ENCODE results near the gene MED16.

The MED16 gene, protein sequence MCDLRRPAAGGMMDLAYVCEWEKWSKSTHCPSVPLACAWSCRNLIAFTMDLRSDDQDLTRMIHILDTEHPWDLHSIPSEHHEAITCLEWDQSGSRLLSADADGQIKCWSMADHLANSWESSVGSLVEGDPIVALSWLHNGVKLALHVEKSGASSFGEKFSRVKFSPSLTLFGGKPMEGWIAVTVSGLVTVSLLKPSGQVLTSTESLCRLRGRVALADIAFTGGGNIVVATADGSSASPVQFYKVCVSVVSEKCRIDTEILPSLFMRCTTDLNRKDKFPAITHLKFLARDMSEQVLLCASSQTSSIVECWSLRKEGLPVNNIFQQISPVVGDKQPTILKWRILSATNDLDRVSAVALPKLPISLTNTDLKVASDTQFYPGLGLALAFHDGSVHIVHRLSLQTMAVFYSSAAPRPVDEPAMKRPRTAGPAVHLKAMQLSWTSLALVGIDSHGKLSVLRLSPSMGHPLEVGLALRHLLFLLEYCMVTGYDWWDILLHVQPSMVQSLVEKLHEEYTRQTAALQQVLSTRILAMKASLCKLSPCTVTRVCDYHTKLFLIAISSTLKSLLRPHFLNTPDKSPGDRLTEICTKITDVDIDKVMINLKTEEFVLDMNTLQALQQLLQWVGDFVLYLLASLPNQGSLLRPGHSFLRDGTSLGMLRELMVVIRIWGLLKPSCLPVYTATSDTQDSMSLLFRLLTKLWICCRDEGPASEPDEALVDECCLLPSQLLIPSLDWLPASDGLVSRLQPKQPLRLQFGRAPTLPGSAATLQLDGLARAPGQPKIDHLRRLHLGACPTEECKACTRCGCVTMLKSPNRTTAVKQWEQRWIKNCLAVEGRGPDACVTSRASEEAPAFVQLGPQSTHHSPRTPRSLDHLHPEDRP
- 13.5 to 36.8 (median 20.9) reads per million in 17 experiments for total RNA-seq

DNA sequence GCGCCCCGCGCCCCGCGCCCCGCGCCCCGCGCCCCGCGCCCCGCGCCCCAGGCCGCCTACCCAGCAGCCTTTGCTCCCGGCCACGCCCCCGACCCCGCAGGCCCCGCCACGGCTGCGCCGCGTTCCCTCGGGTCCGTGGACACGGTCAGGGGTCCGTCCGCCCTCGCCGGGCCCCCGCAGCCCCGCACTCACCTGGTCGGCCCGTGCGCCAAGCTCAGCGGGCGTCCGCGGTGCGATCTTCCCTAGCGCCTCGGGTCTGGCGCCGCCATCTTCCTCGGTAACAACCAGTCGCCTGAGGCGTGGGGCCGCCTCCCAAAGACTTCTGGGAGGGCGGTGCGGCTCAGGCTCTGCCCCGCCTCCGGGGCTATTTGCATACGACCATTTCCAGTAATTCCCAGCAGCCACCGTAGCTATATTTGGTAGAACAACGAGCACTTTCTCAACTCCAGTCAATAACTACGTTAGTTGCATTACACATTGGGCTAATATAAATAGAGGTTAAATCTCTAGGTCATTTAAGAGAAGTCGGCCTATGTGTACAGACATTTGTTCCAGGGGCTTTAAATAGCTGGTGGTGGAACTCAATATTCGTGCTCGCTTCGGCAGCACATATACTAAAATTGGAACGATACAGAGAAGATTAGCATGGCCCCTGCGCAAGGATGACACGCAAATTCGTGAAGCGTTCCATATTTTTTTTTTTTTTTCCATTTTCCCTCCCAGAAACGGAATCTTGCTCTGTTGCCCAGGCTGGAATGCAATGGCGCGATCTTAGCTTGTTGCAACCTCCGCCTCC lies at the start of gene MED16, which contains the start of gene RNU6-9:
Gene MED16 (minus strand): TSS at position 294 of the 796 bp plus-strand sequence. CDS start 2,056 bp downstream, outside the sequence.
Gene RNU6-9 (plus strand): TSS at position 591 of the 796 bp plus-strand sequence.
- peak; percentile 96 to 98 (median 97) for DNase-seq

DNA sequence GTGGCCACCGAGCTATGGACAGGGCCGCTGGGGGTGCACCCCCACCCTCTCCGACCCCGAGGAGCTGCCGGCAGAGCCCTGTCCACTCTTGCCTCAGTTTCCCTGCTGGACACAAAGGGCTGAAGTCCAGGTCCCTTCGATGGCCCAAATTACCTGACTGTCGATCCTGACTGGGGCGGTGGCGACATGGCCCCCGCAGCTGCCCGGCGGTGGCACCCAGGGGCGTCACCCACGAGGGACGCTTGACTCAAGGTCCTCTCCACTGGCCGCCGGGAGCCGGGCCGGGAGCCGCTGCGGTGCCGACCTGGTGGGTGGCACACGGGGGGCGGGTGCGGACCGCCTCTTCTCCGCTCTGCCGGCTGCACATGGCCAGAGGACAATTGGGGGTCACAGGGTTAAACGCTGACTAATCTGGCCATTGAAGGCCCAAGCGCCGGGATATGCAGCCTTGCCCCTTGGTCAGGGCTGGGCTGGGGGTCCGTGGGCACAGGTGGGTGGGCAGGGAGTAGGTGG lies 49.2 kb upstream of the MED16 start:
- DNase-seq: no peak

DNA sequence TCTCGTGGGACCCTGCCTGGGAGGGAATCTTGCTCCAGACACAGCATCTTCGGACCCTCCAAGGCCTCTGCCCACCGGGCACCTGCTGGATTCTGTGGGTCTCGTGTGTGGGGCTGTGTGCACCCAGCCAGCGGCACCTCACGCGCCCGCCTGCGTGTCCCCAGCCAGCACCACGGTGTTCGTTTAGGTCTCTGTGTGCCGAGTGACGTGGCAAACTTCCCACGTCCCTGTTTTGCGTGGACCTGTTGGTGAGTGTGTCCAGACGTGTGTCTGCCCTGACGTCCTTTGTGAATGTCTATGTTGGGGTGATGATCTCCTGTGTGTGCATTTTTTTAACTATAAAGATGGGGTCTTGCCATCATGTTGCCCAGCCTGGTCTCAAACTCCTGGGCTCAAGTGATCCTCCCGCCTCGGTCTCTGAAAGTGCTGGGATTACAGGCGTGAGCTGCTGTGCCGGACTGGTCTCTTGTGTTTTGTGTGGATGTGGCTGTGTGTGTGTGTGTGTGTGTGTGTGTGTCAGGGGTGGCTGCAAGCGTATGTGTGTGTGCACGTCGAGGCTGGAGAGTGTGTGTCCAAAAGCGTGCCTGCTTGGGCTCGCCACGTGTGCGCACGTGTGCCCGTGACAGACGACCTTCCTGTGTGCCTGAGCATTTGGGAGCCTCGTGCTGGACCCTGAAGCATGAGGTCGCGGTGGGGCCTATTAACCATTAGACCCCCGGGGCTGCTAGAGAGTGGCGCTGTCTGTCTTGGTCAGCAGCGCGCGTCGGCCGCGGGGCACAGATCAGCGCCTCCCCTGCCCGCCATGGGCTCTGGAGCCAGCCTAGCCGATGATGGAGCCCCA lies 48.5 kb upstream of the MED16 start:
- DNase-seq: no peak

DNA sequence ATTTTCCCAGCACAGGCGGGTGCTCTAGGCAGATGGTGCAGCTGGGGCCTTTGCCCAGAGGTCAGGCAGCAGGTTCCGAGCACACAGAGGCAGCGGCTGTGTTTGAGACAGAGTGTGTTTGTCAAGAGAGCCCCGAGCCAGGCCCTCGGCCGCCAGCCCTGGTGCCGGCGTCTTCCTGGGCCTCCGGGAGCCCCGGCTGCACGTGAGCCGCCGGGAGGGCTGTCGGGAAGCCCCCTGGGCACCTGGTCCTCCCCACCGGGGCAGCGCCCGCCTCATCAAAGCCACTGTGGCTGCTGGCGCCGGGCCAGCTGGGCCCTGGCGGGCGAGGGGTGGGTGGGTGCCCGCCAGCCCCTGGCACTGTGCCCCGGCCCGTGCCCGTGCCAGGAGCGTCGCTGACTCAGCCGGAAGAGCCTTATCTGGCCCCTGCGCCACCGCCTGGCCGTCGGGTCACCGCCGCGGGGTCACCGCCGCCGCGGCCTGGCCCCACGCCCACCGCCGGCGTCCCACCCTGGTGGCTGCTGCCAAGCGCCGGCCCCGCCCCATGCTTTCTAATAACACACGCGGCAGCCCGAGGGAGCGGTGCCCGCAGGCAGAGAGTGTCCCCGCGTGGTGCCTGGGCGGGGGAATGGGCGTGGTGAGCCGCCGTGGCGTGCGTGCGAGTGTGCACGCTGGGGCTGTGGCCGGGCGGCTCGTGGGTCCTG lies 47.8 kb upstream of the MED16 start:
- DNase-seq: peak; percentile 89 to 94 (median 92)

DNA sequence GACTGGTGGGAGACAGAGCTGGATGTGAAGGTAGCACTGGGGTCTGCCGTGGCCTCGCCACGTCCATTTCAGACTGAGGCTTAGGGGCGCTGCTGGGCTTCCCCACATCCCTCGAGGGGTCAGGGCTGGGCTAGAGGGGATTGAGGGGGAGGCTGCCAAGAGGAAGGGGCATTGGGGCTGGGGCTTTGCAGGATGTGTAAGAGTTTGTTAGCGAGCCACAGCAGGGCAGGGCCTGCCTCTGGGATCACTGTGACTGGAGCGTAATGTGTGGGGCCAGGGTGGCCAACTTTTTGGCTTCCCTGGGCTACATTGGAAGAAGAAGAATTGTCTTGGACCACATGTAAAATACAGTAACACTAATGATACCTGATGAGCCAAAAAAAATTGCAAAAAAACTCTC lies 46.9 kb upstream of the MED16 start:
- DNase-seq: no peak

DNA sequence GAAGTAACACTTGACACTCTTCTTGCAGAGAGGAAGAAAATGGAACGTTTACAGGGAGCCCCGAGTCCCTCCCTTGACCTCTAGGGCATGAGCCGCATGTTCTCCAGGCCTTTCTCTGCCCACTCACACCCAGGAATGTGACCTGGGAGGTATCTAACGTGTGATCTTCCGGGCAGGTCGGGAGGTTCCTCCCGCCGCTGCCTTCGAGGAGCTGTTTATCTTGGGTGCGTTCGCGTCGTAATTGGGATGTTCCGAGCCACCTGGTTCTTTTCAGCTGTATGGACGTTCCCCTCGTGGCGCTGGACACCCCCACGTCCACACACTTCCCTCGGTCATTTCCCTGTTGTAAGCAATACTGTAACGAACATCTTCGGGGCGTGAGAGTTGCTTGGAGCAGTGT lies 46.5 kb upstream of the MED16 start:
- no peak for DNase-seq

DNA sequence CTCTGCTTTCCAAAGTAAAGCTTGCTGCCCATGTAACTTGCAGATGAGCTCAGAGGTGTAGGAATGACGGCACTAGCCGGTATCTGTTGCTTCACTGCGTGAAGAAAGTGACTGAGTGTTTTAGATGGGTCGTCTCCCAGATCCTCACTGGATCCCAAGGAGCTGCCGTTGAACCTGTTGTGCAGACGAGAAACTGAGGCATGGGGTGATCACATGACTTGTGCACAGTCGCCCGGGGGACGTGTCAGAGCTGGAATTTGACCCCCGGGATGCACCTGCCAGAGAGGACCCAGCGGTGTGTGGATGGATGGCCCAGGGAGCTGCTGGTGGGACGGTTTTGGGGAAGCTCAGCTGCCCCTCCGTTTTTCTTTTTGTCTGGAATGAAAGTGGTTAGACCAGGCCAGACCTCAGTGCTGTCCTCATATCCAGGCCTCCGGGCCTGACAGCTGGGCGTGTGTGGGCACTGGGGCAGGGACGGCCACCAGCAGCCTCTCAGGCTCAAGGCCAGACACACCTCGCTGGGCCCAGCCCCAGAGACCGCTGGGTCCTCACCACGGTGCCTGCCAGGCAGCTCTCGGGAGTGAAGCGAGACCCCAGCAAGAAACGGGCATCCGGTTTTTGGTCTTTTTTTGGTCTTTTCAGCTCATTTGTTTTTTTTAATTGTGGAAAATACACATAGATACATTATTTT lies 45.4 kb upstream of the MED16 start:
- peak in 1 of 4 experiments; percentile 17 for DNase-seq

DNA sequence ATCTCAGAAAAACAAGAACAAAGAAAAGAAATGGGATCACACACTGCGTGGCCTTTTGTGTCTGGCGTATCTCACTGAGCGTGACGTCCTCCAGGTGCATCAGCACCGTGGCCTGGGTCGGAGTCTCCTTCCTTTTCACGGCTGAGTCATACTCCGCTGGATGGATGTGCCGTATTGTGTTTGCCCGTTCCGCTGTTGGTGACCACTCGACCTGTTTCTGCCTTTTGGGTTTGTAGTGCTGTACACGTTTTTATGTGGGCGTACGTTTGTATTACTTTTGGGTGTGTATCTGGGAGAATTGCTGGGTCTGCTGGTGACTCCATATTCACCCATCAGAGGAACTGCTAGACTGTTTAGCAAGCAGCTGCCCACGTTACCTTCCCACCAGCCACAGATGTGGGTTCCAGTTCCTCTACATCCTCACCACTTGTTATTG lies 44.3 kb upstream of the MED16 start:
- DNase-seq: peak; percentile 87 to 97 (median 90)

DNA sequence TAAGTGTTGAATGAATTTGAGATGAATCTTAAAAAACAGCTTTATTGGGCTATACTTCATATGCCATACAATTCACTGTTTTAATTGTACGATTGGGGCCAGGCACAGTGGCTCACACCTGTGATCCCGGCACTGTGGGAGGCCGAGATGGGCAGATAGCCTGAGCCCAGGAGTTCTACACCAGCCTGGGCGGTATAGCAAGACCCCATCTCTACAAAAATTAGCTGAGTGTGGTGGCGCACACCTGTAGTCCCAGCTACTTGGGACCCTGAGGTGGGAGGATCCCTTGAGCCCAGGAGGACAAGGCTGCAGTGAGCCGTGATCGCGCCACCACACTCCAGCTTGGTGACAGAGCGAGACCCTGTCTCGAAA lies 43.2 kb upstream of the MED16 start:
- DNase-seq: no peak

DNA sequence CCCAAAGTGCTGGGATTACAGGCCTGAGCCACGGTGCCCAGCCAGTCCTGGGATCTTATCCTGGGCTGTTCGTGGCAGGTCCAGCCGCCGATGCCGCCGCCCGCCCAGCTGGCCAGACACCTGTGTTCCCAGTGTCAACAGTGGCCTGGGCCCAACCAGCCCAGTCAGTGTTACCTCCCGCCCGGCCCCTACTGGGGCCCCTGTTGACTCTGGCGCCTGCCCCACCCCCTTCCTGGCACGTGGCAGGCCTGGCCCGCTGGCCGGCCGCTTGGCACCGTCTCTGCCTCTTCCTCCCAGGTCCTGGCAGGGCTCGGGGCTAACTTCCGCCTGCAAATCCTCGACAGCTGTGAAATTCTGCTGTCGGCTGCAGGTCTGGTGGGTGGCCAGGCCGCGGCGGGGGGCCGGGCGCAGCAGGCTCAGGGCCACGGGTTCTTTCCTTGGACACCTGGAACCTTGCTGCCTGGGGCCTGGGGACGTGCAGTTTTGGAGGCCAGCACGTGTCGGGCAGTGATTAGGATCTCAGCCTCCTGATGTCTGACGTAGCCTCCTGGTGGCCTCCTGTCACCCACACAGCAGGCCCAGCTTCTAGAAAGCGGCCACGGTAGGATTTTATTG lies 42.0 kb upstream of the MED16 start:
- peak; percentile 82 to 93 (median 88) for DNase-seq

DNA sequence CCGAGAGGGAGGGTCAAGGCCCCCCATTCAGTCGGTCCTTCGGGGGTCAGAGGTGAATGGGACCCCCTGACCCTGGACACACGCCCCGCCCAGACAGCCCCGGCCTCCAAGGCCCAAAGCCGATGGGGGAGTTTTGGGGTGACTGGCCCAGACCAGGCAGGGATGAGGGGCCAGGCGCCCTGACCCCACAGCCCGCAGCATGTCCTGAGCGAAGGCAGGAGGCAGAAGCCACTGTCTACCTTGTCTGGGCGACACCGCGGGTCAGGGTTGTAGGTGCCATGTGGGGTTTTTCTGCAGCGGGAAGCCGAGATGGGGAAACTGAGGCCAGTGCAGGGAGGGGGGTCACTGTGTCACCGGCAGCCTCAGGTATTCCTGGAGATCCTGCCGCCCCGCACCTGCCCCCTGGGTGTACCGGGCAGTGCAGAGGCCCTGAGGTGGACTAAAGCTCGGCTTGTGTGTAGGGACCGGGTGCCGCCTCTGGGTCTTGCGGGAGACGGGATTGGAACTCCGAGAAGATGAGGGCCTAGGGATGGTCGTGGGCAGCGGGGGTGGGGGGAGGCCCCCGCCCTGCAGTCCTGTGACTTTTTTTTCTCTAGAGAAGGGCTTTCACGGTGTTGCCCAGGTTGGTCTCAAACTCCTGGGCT lies 41.3 kb upstream of the MED16 start:
- no peak for DNase-seq

DNA sequence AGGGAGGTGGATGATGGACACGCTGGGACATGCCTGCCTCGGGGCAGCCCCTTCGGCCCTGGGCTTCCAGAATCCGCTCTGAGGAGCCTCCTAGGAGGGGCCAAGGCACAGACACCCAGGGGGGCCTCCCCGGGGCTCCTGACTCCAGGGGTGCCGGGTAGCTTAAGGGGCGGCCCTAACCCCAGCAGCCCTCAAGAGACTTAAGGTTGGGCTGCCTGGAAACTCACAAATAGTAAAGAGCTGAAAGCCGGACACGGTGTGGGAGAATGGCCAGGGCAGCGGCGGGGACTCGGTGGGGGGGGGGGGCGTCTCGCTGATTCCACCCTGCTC lies 40.5 kb upstream of the MED16 start:
- DNase-seq: no peak

DNA sequence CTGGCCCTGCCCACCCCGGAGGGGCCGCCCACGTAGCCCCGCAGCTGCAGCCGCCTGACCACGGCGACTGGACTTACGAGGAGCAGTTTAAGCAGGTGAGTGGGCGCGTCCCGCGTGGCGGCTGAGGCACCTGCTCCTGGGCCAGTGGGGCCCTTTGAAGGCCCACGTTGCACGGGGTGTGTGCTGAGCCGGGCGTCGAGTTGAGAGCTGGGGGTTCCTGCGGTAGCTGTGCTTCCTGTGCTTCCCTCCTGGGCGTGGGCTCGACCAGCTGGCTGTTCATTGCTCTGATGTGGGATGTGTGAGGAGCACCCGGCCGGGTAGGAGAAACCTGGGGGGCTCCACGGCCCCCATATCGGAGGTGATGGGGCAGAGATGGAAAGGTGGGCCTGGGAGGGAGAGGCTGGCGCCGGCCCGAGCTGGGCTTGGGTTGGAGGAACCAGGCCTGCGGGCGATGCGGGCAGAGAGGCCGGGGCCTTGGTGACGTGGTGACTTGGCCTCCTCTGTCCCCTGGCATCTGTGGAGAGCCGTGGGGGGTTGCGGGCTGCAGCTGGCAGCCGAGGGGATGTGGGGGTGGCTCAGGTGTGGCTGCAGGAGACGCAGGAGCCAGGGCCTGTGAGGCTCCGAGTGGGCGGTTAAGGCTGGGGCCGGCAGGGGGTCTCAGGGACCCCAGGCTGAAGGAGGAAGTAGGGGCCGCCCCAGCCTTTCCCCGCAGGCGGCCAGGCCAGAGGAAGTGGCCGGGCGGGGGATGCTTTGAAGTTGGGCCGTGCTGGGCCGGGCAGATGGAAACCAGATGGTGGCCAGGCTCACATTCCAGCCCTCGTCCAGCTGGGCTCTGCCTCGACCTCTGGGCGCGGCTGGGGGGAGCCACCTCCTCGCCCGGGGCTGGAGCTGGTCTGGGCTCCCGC lies 39.9 kb upstream of the MED16 start:
- DNase-seq: peak; percentile 72 to 87 (median 79)

DNA sequence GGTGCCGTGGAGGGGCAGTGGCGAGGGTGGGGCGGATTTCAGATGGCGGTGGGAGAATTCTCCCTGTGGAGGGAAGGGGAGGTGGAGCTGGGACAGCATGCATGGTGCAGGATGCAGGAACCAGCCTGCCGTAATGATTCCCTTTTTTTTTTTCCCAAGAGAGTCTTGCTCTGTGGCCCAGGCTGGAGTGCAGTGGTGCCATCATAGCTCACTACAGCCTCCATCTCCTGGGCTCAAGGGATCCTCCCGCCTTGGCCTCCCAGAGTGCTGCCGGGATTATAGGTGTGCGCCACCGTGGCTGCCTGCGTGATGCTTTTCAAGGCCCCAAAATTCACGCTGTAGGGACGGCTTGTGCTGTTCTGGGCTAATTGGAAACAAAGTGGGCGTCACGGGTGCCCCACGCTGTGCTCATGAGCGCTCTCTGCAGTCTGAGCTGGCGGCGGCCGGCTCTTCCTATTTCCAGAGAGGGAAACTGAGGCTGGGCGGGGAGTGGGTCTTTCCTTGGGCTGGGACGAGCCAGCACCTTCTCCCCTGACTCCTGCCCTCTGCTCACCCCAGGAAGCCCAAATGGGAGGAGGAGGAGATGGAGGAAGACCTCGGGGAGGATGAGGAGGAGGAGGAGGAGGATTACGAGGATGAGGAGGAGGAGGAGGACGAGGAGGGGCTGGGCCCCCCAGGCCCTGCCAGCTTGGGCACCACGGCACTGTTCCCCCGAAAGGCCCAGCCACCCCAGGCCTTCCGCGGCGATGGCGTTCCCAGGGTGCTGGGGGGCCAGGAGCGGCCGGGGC lies 39.1 kb upstream of the MED16 start:
- no peak for DNase-seq

DNA sequence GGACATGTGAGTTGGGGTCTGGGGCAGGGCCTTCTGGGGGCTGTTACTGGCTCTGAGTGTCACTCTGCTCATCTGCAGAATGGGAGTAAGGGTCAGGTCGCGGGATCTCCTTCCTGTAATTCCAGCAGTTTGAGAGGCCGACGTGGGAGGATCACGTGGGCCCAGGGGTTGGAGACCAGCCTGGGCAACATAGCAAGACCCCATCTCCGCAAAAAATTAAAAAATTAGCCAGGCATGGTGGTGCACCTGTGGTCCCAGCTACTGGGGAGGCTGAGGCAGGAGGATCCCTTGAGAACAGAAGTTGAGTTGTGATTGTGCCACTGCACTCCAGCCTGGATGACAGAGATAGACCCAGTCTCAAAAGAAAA lies 36.9 kb upstream of the MED16 start:
- no peak for DNase-seq

DNA sequence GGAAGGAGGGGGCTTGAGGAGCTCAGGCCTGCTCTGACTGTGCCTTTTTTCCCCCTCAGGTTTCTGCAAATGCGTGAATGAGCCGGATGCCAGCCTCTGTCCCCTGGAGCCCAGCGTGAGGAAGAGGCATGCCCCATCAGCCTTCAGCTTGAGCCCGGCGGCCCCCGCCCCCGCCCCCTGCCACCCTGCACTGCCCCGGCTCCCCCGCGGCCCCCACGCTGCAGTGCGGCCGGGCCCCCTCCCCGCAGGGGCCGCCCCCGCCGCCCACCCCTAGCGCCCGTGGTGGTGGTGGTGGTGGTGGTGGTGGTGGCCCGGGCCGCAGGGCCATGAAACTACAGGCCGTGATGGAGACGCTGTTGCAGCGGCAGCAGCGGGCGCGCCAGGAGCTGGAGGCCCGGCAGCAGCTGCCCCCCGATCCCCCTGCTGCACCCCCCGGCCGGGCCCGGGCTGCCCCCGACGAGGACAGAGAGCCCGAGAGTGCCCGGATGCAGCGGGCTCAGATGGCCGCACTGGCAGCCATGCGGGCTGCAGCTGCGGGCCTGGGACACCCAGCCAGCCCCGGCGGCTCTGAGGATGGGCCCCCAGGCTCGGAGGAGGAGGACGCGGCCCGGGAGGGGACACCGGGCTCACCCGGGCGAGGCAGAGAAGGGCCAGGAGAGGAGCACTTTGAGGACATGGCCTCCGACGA lies 36.4 kb upstream of the MED16 start:
- DNase-seq: no peak

Data from suppressor macrophage (primary cell).